IMR-90 (cell line): ENCODE data around the gene KCNG3. TPM values are rescaled to one million over a fixed set of nuclear protein-coding genes. Genes with fewer than 3 reads are reported as not detected.
"Not testable (repeated sequence)": the region's sequence is repeated elsewhere in the genome, so short reads cannot be mapped to it uniquely, and the experiment has no call there.

ENCODE experiments used
- ATAC-seq: fragments of 200-7000 bp; cut with Tn5 transposase; 2 replicates; pipeline ENCODE4 v1.9.1; 2020; ENCODE audit warnings: low read depth, mild to moderate bottlenecking, moderate library complexity
- BruUV-seq: library from RNA; stranded (reverse); fragments of 400-500 nt; replicated peaks from 2 replicates; lab custom pipeline; 2021; lab: Mats Ljungman, UMichigan
- CTCF ChIA-PET: fragments of 300-600 bp; formaldehyde crosslinking; extraction: SDS; loops from one replicate; lab custom pipeline; 2021; ENCODE audit warnings: antibody characterized with exemption; lab: Yijun Ruan, JAX
- POLR2A ChIA-PET: fragments of 300-600 bp; sonication (Branson Sonifier 250); formaldehyde crosslinking; loops from one replicate; lab custom pipeline; 2022; ENCODE audit warnings: antibody characterized with exemption; ENCODE audit not compliant: unreplicated experiment; lab: Charles Lee
- DNase-seq: peaks from one replicate; pipeline ENCODE4 v3.0.0; 2013
- H2AFZ ChIP-seq: replicated peaks from 2 replicates; pipeline ENCODE3; 2013; ENCODE audit warnings: low read length, mild to moderate bottlenecking; ENCODE audit not compliant: poor library complexity
- H2AK5ac ChIP-seq: 2 replicates; pipeline ENCODE4 v1.6.1; 2013; ENCODE audit warnings: low read depth, low read length, inconsistent platforms
- H2AK9ac ChIP-seq: replicated peaks from 2 replicates; pipeline ENCODE3; 2013; ENCODE audit warnings: mild to moderate bottlenecking, low read depth, low read length, moderate library complexity; ENCODE audit not compliant: poor library complexity
- H2BK120ac ChIP-seq: 2 replicates; pipeline ENCODE4 v1.6.1; 2013; ENCODE audit warnings: low read depth, low read length, inconsistent platforms
- H2BK15ac ChIP-seq: 3 replicates; pipeline ENCODE4 v1.6.1; 2013; ENCODE audit warnings: low read depth, low read length, inconsistent platforms
- H2BK20ac ChIP-seq: 2 replicates; pipeline ENCODE4 v1.6.1; 2013; ENCODE audit warnings: low read depth, mild to moderate bottlenecking, inconsistent platforms, low read length, moderate library complexity
- H2BK5ac ChIP-seq: 2 replicates; pipeline ENCODE4 v1.6.1; 2013; ENCODE audit warnings: mild to moderate bottlenecking, low read depth, low read length, inconsistent platforms; ENCODE audit not compliant: poor library complexity, severe bottlenecking
- H3K14ac ChIP-seq: replicated peaks from 2 replicates; pipeline ENCODE4 v1.6.1; 2013; ENCODE audit warnings: low read depth, low read length, inconsistent platforms
- H3K18ac ChIP-seq: 2 replicates; pipeline ENCODE4 v1.6.1; 2013; ENCODE audit warnings: low read depth, low read length, control low read depth
- H3K23ac ChIP-seq: 2 replicates; pipeline ENCODE4 v1.6.1; 2013; ENCODE audit warnings: low read depth, low read length, inconsistent platforms
- H3K27ac ChIP-seq: 2 replicates; pipeline ENCODE4 v1.5.1; 2013; ENCODE audit warnings: mild to moderate bottlenecking, control low read depth, low read length; ENCODE audit not compliant: insufficient read depth
- H3K27me3 ChIP-seq: 2 replicates; pipeline ENCODE4 v1.6.1; 2013; ENCODE audit warnings: low read length; ENCODE audit not compliant: control insufficient read depth, insufficient read depth
- H3K36me3 ChIP-seq: 2 replicates; pipeline ENCODE4 v1.6.1; 2013; ENCODE audit warnings: low read length, mixed read lengths; ENCODE audit not compliant: control insufficient read depth, insufficient read depth
- H3K4ac ChIP-seq: 2 replicates; pipeline ENCODE4 v1.6.1; 2013; ENCODE audit warnings: low read depth, low read length, inconsistent platforms
- H3K4me1 ChIP-seq: 2 replicates; pipeline ENCODE4 v1.6.1; 2013; ENCODE audit warnings: low read length, mixed read lengths; ENCODE audit not compliant: control insufficient read depth, insufficient read depth
- H3K4me2 ChIP-seq: 2 replicates; pipeline ENCODE4 v1.6.1; 2013; ENCODE audit warnings: low read depth, mild to moderate bottlenecking, control low read depth, low read length, moderate library complexity
- H3K4me3 ChIP-seq: 2 replicates; pipeline ENCODE4 v1.5.1; 2013; ENCODE audit warnings: low read depth, mild to moderate bottlenecking, control low read depth, low read length, moderate library complexity; ENCODE audit not compliant: insufficient read depth
- H3K56ac ChIP-seq: 2 replicates; pipeline ENCODE4 v1.6.1; 2013; ENCODE audit warnings: low read length, inconsistent platforms; ENCODE audit not compliant: insufficient read depth; ENCODE audit errors: extremely low read depth
- H3K79me1 ChIP-seq, 2 experiments: 2 replicates each; pipeline ENCODE4 v1.6.1; 2013; ENCODE audit warnings: low read length in 2 of 2, inconsistent platforms in 1 of 2, low read depth in 1 of 2
- H3K9ac ChIP-seq: 2 replicates; pipeline ENCODE4 v1.6.1; 2013; ENCODE audit warnings: low read depth, low read length, control low read depth
- H3K9me1 ChIP-seq: 2 replicates; pipeline ENCODE4 v1.6.1; 2013; ENCODE audit warnings: low read length, inconsistent platforms; ENCODE audit not compliant: insufficient read depth
- H3K9me3 ChIP-seq: 2 replicates; pipeline ENCODE4 v1.6.1; 2013; ENCODE audit warnings: low read length; ENCODE audit not compliant: control insufficient read depth, insufficient read depth
- H4K20me1 ChIP-seq: 2 replicates; pipeline ENCODE4 v1.6.1; 2013; ENCODE audit warnings: low read length, inconsistent platforms; ENCODE audit not compliant: insufficient read depth
- H4K5ac ChIP-seq: 2 replicates; pipeline ENCODE4 v1.6.1; 2013; ENCODE audit warnings: mild to moderate bottlenecking, low read depth, low read length, control low read depth
- H4K8ac ChIP-seq, 2 experiments: 2 replicates each; pipeline ENCODE4 v1.6.1; 2013; ENCODE audit warnings: low read depth in 2 of 2, low read length in 2 of 2, control low read depth in 1 of 2, inconsistent platforms in 1 of 2
- H4K91ac ChIP-seq: 2 replicates; pipeline ENCODE4 v1.6.1; 2013; ENCODE audit warnings: low read depth, low read length, inconsistent platforms; ENCODE audit not compliant: insufficient read depth
- WGBS, 2 experiments: methylation state at CpG; one replicate each; pipeline versions ENCODE4 v1.1.5 to v1.1.7; 2013; ENCODE audit warnings: missing lambda C conversion rate in 2 of 2; ENCODE audit not compliant: insufficient read length in 1 of 2; ENCODE audit errors: extremely low coverage in 2 of 2; 5-methylcytosine and 5-hydroxymethylcytosine counted together
- dilution Hi-C: fragments of 300-500 bp; cut with HindIII; formaldehyde crosslinking; loops from one replicate; pipeline ENCODE4 v1.14.3; 2018; ENCODE audit warnings: low sequenced_read_pairs; ENCODE audit not compliant: unreplicated experiment
- in situ Hi-C: fragments of 300-500 bp; cut with MboI; formaldehyde crosslinking; loops from 3 replicates; pipeline ENCODE4 v1.14.3; 2019; ENCODE audit warnings: low sequenced_read_pairs, inconsistent platforms, mixed read lengths
- intact Hi-C: fragments of 100-400 bp; cut with micrococcal nuclease; formaldehyde crosslinking; loops from 2 replicates; pipeline ENCODE4 v1.10.0; 2022
- polyA plus RNA-seq, 3 experiments: library from polyadenylated mRNA; depleted of rRNA; stranded (reverse); fragments of >200 nt; gene quantifications; 2 replicates each; pipeline ENCODE4 v1.2.3, GENCODE V29; 2012; ENCODE audit warnings: low replicate concordance in 1 of 3
- total RNA-seq: library from RNA; depleted of rRNA; stranded (reverse); fragments of >200 nt; gene quantifications from 2 replicates; pipeline ENCODE4 v1.2.3, GENCODE V29; 2012

The KCNG3 gene
- total and polyA plus RNA-seq, 2 of the 4 experiments (the other 2 are of a cell fraction) = under 0.01 TPM; not detected in 1

DNA sequence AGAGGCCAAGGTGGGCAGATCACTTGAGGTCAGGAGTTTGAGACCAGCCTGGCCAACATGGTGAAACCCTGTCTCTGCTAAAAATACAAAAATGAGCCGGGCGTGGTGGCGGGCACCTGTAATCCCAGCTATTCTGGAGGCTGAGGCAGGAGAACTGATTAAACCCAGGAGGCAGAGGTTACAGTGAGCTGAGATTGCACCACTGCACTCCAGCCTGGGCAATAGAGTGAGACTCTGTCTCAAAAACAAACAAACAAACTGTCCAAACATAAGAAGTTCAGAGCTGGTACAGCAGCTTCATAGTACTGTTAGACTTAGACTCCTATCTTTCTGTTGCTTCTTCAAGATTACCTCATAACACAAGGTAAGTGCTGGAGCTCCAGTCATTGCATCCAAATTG, 100.5 kb downstream of the KCNG3 start:
- H3K4me2 ChIP-seq, H3K56ac ChIP-seq, H3K14ac ChIP-seq, H2BK15ac ChIP-seq, H3K36me3 ChIP-seq, H2AFZ ChIP-seq, H3K4ac ChIP-seq, dilution Hi-C loops, H3K18ac ChIP-seq, H2BK120ac ChIP-seq, H3K9me3 ChIP-seq, H3K9me1 ChIP-seq, H2BK5ac ChIP-seq, H4K91ac ChIP-seq, intact Hi-C loops, POLR2A ChIA-PET, H3K27ac ChIP-seq, DNase-seq, H2AK9ac ChIP-seq, H3K79me1 ChIP-seq, BruUV-seq, H4K5ac ChIP-seq, H3K4me1 ChIP-seq, H4K8ac ChIP-seq, ATAC-seq, H3K4me3 ChIP-seq, H2AK5ac ChIP-seq, H4K20me1 ChIP-seq, H3K9ac ChIP-seq, H3K23ac ChIP-seq, H2BK20ac ChIP-seq, in situ Hi-C loops: not testable (repeated sequence)
- no CpG with 5 or more reads among the region's 3 CpGs for WGBS, 2 experiments
- H3K27me3 ChIP-seq = peaks cover 13% of the 10 kb centered on the region
- CTCF ChIA-PET = interaction anchor here (0.6 kb wide), 1 partner anchor 458 kb away, joined by 6 read pairs; no protein-coding TSS in a partner anchor
